ENCODE data around the gene PLXDC2. TPM values are rescaled to one million over a fixed set of nuclear protein-coding genes. Genes with fewer than 3 reads are reported as not detected.

The PLXDC2 gene
- total RNA-seq, 1 donor: 46.2 TPM

GRCh38 chr10:19902456-19902855 is 86.2 kb downstream of the PLXDC2 start:
- no peaks in the 10 kb centered on the region for H3K27me3 ChIP-seq (ENCODE audit: insufficient read depth, low read length)
- no peak overlapping the region for H3K4me3 ChIP-seq (ENCODE audit: low read length)
- H3K9me3 ChIP-seq (ENCODE audit: low read depth, low read length): no peaks in the 10 kb centered on the region
- no peaks in the 10 kb centered on the region for H3K4me1 ChIP-seq (ENCODE audit: insufficient read depth, low read length)

- Histone ChIP-seq H3K27me3 (ENCODE audit: insufficient read depth, low read length) (no peaks in the 10 kb centered on the region), H3K4me1 (ENCODE audit: insufficient read depth, low read length) (no peaks in the 10 kb centered on the region), H3K4me3 (ENCODE audit: low read length) (no peak overlapping the region), H3K9me3 (ENCODE audit: low read depth, low read length) (no peaks in the 10 kb centered on the region)
Observed at GRCh38 chr10:19904202-19904661, 88.0 kb downstream of the PLXDC2 start.

- H3K4me1 ChIP-seq (ENCODE audit: insufficient read depth, low read length): no peaks in the 10 kb centered on the region
- H3K27me3 ChIP-seq (ENCODE audit: insufficient read depth, low read length): no peaks in the 10 kb centered on the region
- H3K9me3 ChIP-seq (ENCODE audit: low read depth, low read length): no peaks in the 10 kb centered on the region
- H3K4me3 ChIP-seq (ENCODE audit: low read length): no peak overlapping the region
Observed at GRCh38 chr10:19906108-19906791, 90.0 kb downstream of the PLXDC2 start.

GRCh38 chr10:19908991-19909696 is 92.9 kb downstream of the PLXDC2 start:
- no peaks in the 10 kb centered on the region for H3K4me1 ChIP-seq (ENCODE audit: insufficient read depth, low read length)
- H3K27me3 ChIP-seq (ENCODE audit: insufficient read depth, low read length): no peaks in the 10 kb centered on the region
- H3K4me3 ChIP-seq (ENCODE audit: low read length): no peak overlapping the region
- H3K9me3 ChIP-seq (ENCODE audit: low read depth, low read length): no peaks in the 10 kb centered on the region

- no peaks in the 10 kb centered on the region for H3K27me3 ChIP-seq (ENCODE audit: insufficient read depth, low read length)
- H3K4me3 ChIP-seq (ENCODE audit: low read length): no peak overlapping the region
- H3K9me3 ChIP-seq (ENCODE audit: low read depth, low read length): no peaks in the 10 kb centered on the region
Observed at GRCh38 chr10:19911886-19912285, 95.7 kb downstream of the PLXDC2 start.

GRCh38 chr10:19913987-19914386 is 97.8 kb downstream of the PLXDC2 start:
- Histone ChIP-seq H3K27me3 (ENCODE audit: insufficient read depth, low read length) (no peaks in the 10 kb centered on the region), H3K4me1 (ENCODE audit: insufficient read depth, low read length) (no peaks in the 10 kb centered on the region), H3K9me3 (ENCODE audit: low read depth, low read length) (no peaks in the 10 kb centered on the region), H3K4me3 (ENCODE audit: low read length) (no peak overlapping the region)

More at GRCh38 chr10:19911886-19912285, 95.7 kb downstream of the PLXDC2 start:
- H3K4me1 ChIP-seq (ENCODE audit: insufficient read depth, low read length): no peaks in the 10 kb centered on the region

- Histone ChIP-seq H3K27me3 (ENCODE audit: insufficient read depth, low read length) (no peaks in the 10 kb centered on the region), H3K9me3 (ENCODE audit: low read depth, low read length) (no peaks in the 10 kb centered on the region), H3K4me1 (ENCODE audit: insufficient read depth, low read length) (no peaks in the 10 kb centered on the region), H3K4me3 (ENCODE audit: low read length) (no peak overlapping the region)
Observed at GRCh38 chr10:19915125-19915524, 98.9 kb downstream of the PLXDC2 start.

GRCh38 chr10:19915816-19916215 is 99.6 kb downstream of the PLXDC2 start:
- no peak overlapping the region for H3K4me3 ChIP-seq (ENCODE audit: low read length)
- H3K27me3 ChIP-seq (ENCODE audit: insufficient read depth, low read length): no peaks in the 10 kb centered on the region
- H3K9me3 ChIP-seq (ENCODE audit: low read depth, low read length): no peaks in the 10 kb centered on the region
- no peaks in the 10 kb centered on the region for H3K4me1 ChIP-seq (ENCODE audit: insufficient read depth, low read length)

GRCh38 chr10:19917751-19918478 is 101.7 kb downstream of the PLXDC2 start:
- Histone ChIP-seq H3K4me3 (ENCODE audit: low read length) (no peak overlapping the region), H3K4me1 (ENCODE audit: insufficient read depth, low read length) (no peaks in the 10 kb centered on the region), H3K27me3 (ENCODE audit: insufficient read depth, low read length) (no peaks in the 10 kb centered on the region), H3K9me3 (ENCODE audit: low read depth, low read length) (no peaks in the 10 kb centered on the region)

- Histone ChIP-seq H3K9me3 (ENCODE audit: low read depth, low read length) (no peaks in the 10 kb centered on the region), H3K4me3 (ENCODE audit: low read length) (no peak overlapping the region), H3K4me1 (ENCODE audit: insufficient read depth, low read length) (no peaks in the 10 kb centered on the region), H3K27me3 (ENCODE audit: insufficient read depth, low read length) (no peaks in the 10 kb centered on the region)
Observed at GRCh38 chr10:19918794-19919193, 102.6 kb downstream of the PLXDC2 start.

GRCh38 chr10:19919671-19920070 is 103.4 kb downstream of the PLXDC2 start:
- Histone ChIP-seq H3K27me3 (ENCODE audit: insufficient read depth, low read length) (no peaks in the 10 kb centered on the region), H3K9me3 (ENCODE audit: low read depth, low read length) (no peaks in the 10 kb centered on the region), H3K4me1 (ENCODE audit: insufficient read depth, low read length) (no peaks in the 10 kb centered on the region), H3K4me3 (ENCODE audit: low read length) (no peak overlapping the region)

GRCh38 chr10:19920075-19920726 is 104.0 kb downstream of the PLXDC2 start:
- no peaks in the 10 kb centered on the region for H3K4me1 ChIP-seq (ENCODE audit: insufficient read depth, low read length)
- H3K9me3 ChIP-seq (ENCODE audit: low read depth, low read length): no peaks in the 10 kb centered on the region
- no peak overlapping the region for H3K4me3 ChIP-seq (ENCODE audit: low read length)
- no peaks in the 10 kb centered on the region for H3K27me3 ChIP-seq (ENCODE audit: insufficient read depth, low read length)

- no peaks in the 10 kb centered on the region for H3K9me3 ChIP-seq (ENCODE audit: low read depth, low read length)
- H3K27me3 ChIP-seq (ENCODE audit: insufficient read depth, low read length): no peaks in the 10 kb centered on the region
- no peak overlapping the region for H3K4me3 ChIP-seq (ENCODE audit: low read length)
- no peaks in the 10 kb centered on the region for H3K4me1 ChIP-seq (ENCODE audit: insufficient read depth, low read length)
Observed at GRCh38 chr10:19921300-19922140, 105.3 kb downstream of the PLXDC2 start.

- Histone ChIP-seq H3K9me3 (ENCODE audit: low read depth, low read length) (no peaks in the 10 kb centered on the region), H3K4me3 (ENCODE audit: low read length) (no peak overlapping the region), H3K4me1 (ENCODE audit: insufficient read depth, low read length) (no peaks in the 10 kb centered on the region), H3K27me3 (ENCODE audit: insufficient read depth, low read length) (no peaks in the 10 kb centered on the region)
Observed at GRCh38 chr10:19922236-19922963, 106.2 kb downstream of the PLXDC2 start.

All from mononuclear cell (primary cell).